ENCODE data around the gene CPEB4.

DNA sequence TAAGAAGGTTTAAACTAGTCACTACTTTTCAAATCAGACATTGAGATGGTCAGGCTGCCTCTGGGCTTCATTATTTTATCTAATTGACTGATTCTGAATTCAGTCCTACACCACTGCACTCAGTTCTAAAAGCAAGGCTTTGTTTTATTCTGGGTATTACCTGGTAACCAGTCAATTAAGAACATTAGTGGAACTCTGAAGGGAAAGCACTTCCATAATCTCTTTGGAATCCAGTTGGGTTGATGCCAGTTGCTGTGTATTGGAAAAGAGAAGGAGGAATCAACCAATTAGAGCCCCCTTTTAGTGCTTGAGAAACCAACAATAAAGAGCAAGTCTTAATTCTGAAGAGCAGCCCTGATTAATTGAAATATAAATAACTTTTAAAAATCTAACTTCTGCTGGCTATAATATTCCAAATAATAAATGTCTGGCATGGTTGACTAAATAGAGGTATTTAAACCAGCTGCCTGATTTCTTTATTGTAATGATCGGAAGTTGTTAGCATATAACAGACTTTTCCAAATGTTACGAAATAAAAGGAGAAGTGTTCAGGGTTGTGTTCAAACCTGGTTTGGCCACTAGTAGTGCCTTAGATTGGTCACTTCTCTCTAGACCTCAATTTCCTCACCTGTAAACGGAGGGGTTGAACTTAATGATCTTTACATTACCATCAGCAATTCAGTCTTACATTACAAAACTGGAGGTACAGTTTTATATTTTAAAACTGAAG is 32.0 kb downstream of the CPEB4 start:
- TF ChIP-seq, protein P1, sequence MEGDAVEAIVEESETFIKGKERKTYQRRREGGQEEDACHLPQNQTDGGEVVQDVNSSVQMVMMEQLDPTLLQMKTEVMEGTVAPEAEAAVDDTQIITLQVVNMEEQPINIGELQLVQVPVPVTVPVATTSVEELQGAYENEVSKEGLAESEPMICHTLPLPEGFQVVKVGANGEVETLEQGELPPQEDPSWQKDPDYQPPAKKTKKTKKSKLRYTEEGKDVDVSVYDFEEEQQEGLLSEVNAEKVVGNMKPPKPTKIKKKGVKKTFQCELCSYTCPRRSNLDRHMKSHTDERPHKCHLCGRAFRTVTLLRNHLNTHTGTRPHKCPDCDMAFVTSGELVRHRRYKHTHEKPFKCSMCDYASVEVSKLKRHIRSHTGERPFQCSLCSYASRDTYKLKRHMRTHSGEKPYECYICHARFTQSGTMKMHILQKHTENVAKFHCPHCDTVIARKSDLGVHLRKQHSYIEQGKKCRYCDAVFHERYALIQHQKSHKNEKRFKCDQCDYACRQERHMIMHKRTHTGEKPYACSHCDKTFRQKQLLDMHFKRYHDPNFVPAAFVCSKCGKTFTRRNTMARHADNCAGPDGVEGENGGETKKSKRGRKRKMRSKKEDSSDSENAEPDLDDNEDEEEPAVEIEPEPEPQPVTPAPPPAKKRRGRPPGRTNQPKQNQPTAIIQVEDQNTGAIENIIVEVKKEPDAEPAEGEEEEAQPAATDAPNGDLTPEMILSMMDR (IDR thresholded peaks at IDR 0.05): no peak
- TF ChIP-seq EP300 (IDR thresholded peaks at IDR 0.05): no peak
- no peak for TF ChIP-seq POLR2AphosphoS5 (IDR thresholded peaks at IDR 0.05)
